SIG-M5 treated with dmso at 0.1 percent for 504 hours (cell line): ENCODE results near the gene RAB7A.
A peak's percentile ranks its signal among the peaks of the same experiment; 100 is the strongest.
"Not testable (repeated sequence)": the region's sequence is repeated elsewhere in the genome, so short reads cannot be mapped to it uniquely, and the experiment has no call there.

Experiments
- DNase-seq: peaks from one replicate; lab custom pipeline; 2025; ENCODE audit not compliant: unreplicated experiment; lab: John Stamatoyannopoulos, UW

The RAB7A gene

GRCh38 chr3:128710816-128711433 lies 15.1 kb upstream of the RAB7A start:
- DNase-seq: no peak

GRCh38 chr3:128712848-128713247 lies 13.1 kb upstream of the RAB7A start:
- DNase-seq: no peak

GRCh38 chr3:128714887-128715491 lies 11.0 kb upstream of the RAB7A start:
- peak; percentile 76 for DNase-seq

GRCh38 chr3:128718892-128719291 lies 7.1 kb upstream of the RAB7A start:
- not testable (repeated sequence) for DNase-seq

GRCh38 chr3:128720891-128721290 lies 5.1 kb upstream of the RAB7A start:
- DNase-seq: no peak

- no peak for DNase-seq
Observed at GRCh38 chr3:128723477-128723876, 2.5 kb upstream of the RAB7A start.

GRCh38 chr3:128725547-128726022 lies 398 bp upstream of the RAB7A start:
- DNase-seq: no peak

- DNase-seq: no peak
Observed at GRCh38 chr3:128727059-128727458, 1.1 kb downstream of the RAB7A start.

GRCh38 chr3:128727485-128727884 lies 1.5 kb downstream of the RAB7A start:
- DNase-seq: no peak

- DNase-seq: no peak
Observed at GRCh38 chr3:128727996-128728395, 2.0 kb downstream of the RAB7A start.

GRCh38 chr3:128728521-128728920 lies 2.5 kb downstream of the RAB7A start:
- DNase-seq: not testable (repeated sequence)

GRCh38 chr3:128730471-128730870 lies 4.5 kb downstream of the RAB7A start:
- DNase-seq: no peak

- no peak for DNase-seq
Observed at GRCh38 chr3:128734523-128735189, 8.7 kb downstream of the RAB7A start.

GRCh38 chr3:128735287-128735686 lies 9.3 kb downstream of the RAB7A start:
- DNase-seq: no peak

- no peak for DNase-seq
Observed at GRCh38 chr3:128735884-128736283, 9.9 kb downstream of the RAB7A start.

- no peak for DNase-seq
Observed at GRCh38 chr3:128736601-128737000, 10.6 kb downstream of the RAB7A start.

- no peak for DNase-seq
Observed at GRCh38 chr3:128740621-128741020, 14.6 kb downstream of the RAB7A start.

GRCh38 chr3:128742821-128743594 lies 17.0 kb downstream of the RAB7A start:
- no peak for DNase-seq

- DNase-seq: no peak
Observed at GRCh38 chr3:128745742-128746141, 19.8 kb downstream of the RAB7A start.

GRCh38 chr3:128746881-128747280 lies 20.9 kb downstream of the RAB7A start:
- DNase-seq: no peak

- no peak for DNase-seq
Observed at GRCh38 chr3:128748557-128748956, 22.6 kb downstream of the RAB7A start.

GRCh38 chr3:128749035-128749434 lies 23.1 kb downstream of the RAB7A start:
- no peak for DNase-seq
